ENCODE results near the gene ZNG1F. TPM values are rescaled to one million over a fixed set of nuclear protein-coding genes. Genes with fewer than 3 reads are reported as not detected.
"Not testable (repeated sequence)": the region's sequence is repeated elsewhere in the genome, so short reads cannot be mapped to it uniquely, and the experiment has no call there.

Gene ZNG1F
- total RNA-seq (10 to 100 TPM in 6 of 7 donors, 1 to 10 TPM in 1; 5.7 to 23.7 (median 17.6) TPM), polyA plus RNA-seq (10 to 100 TPM; 21.2 to 47.4 (median 21.3) TPM)
- long read RNA-seq, donor 1, partial matches to known transcripts, result 0 of 1 reads
- long read RNA-seq, donor 1, other reads (novel, unspliced or antisense), result 0 of 1 reads
- long read RNA-seq, donor 2, partial matches to known transcripts, result 7 of 7 reads
- long read RNA-seq, donor 2, other reads (novel, unspliced or antisense), result 0 of 7 reads

- H3K4me3 ChIP-seq; H3K4me1 ChIP-seq; DNase-seq; H3K27me3 ChIP-seq (replicated peaks in 1 of 7); intact Hi-C loops (cut with DNase I; ENCODE audit: low total_unique reads); H3K36me3 ChIP-seq; H3K27ac ChIP-seq; H3K9me3 ChIP-seq: not testable (repeated sequence)
- no CpG with 5 or more reads among the region's 31 CpGs for WGBS, 5 donors
These were observed at the start of gene ZNG1F for GRCh38 chr9:41189217-41189616. Gene ZNG1F (minus strand): TSS chr9:41189317. CDS start chr9:41189258, 59 bp downstream.

- Histone ChIP-seq H3K4me3 (peak overlapping the region in 4 of 8 donors; percentile 10 to 41 (median 24)), H3K9me3 (peaks cover 0 to 62% (median 43%) of the 10 kb centered on the region in 8 donors), H3K27ac (peak overlapping the region in 3 of 8 donors; percentile 21 to 63 (median 63))
- intact Hi-C loops (cut with DNase I; ENCODE audit: low total_unique reads); H3K4me1 ChIP-seq; H3K27me3 ChIP-seq (replicated peaks in 1 of 7); H3K36me3 ChIP-seq: not testable (repeated sequence)
- DNase-seq, result peak; percentile 85
- 58 to 76% (median 67%) methylated on average over 32 to 51 of the region's 51 CpGs for WGBS, 5 donors
These were observed 48.1 kb upstream of the ZNG1F start for GRCh38 chr9:41237110-41237749.

GRCh38 chr9:41236486-41237109 is 47.5 kb upstream of the ZNG1F start:
- H3K36me3 ChIP-seq; H3K4me1 ChIP-seq; H3K27ac ChIP-seq; intact Hi-C loops (cut with DNase I; ENCODE audit: low total_unique reads); H3K27me3 ChIP-seq (replicated peaks in 1 of 7); H3K4me3 ChIP-seq: not testable (repeated sequence)
- peaks cover 0 to 66% (median 41%) of the 10 kb centered on the region in 8 donors for H3K9me3 ChIP-seq
- WGBS, 5 donors, result 67 to 79% (median 74%) methylated on average over 16 to 23 of the region's 23 CpGs
- peak; percentile 79 for DNase-seq

GRCh38 chr9:41234811-41235805 is 46.0 kb upstream of the ZNG1F start:
- peak overlapping the region in 3 of 8 donors; percentile 12 to 45 (median 13) for H3K4me3 ChIP-seq
- H3K9me3 ChIP-seq, result peaks cover 0 to 59% (median 37%) of the 10 kb centered on the region in 8 donors
- H3K4me1 ChIP-seq; intact Hi-C loops (cut with DNase I; ENCODE audit: low total_unique reads); H3K36me3 ChIP-seq; H3K27me3 ChIP-seq (replicated peaks in 1 of 7): not testable (repeated sequence)
- TF ChIP-seq CTCF (IDR thresholded peaks at IDR 0.05 in 8 of 11, conservative IDR thresholded peaks at IDR 0.05 in 3 of 11), result peak in 1 of 11 experiments; percentile 15
- H3K27ac ChIP-seq, result peak overlapping the region in 2 of 8 donors; percentile 26 to 40
- 63 to 82% (median 71%) methylated on average over 17 to 55 of the region's 55 CpGs for WGBS, 5 donors
- DNase-seq, result peak; percentile 93

- intact Hi-C loops (cut with DNase I; ENCODE audit: low total_unique reads); DNase-seq; H3K27ac ChIP-seq; H3K27me3 ChIP-seq (replicated peaks in 1 of 7); H3K4me3 ChIP-seq; H3K4me1 ChIP-seq; H3K36me3 ChIP-seq: not testable (repeated sequence)
- H3K9me3 ChIP-seq, result peaks cover 0 to 60% (median 36%) of the 10 kb centered on the region in 8 donors
- WGBS, 5 donors, result 57 to 69% (median 62%) methylated on average over 3 of the region's 3 CpGs
These were observed 45.1 kb upstream of the ZNG1F start for GRCh38 chr9:41234221-41234620.

GRCh38 chr9:41232326-41232725 is 43.2 kb upstream of the ZNG1F start:
- H3K9me3 ChIP-seq, result peaks cover 0 to 54% (median 30%) of the 10 kb centered on the region in 8 donors
- H3K27ac ChIP-seq; H3K36me3 ChIP-seq; H3K27me3 ChIP-seq (replicated peaks in 1 of 7); H3K4me3 ChIP-seq; intact Hi-C loops (cut with DNase I; ENCODE audit: low total_unique reads); H3K4me1 ChIP-seq: not testable (repeated sequence)
- DNase-seq, result peak; percentile 80
- 79 to 88% (median 82%) methylated on average over 10 of the region's 10 CpGs for WGBS, 5 donors

- intact Hi-C loops (cut with DNase I; ENCODE audit: low total_unique reads); H3K4me3 ChIP-seq; H3K27me3 ChIP-seq (replicated peaks in 1 of 7); H3K36me3 ChIP-seq; H3K27ac ChIP-seq; H3K4me1 ChIP-seq: not testable (repeated sequence)
- H3K9me3 ChIP-seq, result peaks cover 0 to 35% (median 18%) of the 10 kb centered on the region in 8 donors
- 71 to 79% (median 73%) methylated on average over 3 of the region's 3 CpGs for WGBS, 5 donors
- peak; percentile 79 for DNase-seq
These were observed 41.3 kb upstream of the ZNG1F start for GRCh38 chr9:41230418-41230817.
